ENCODE data around the gene OR52I1. TPM values are rescaled to one million over a fixed set of nuclear protein-coding genes. Genes with fewer than 3 reads are reported as not detected.

Gene OR52I1
- total RNA-seq, 1 donor from 2014 or later: 0.27 TPM

DNA sequence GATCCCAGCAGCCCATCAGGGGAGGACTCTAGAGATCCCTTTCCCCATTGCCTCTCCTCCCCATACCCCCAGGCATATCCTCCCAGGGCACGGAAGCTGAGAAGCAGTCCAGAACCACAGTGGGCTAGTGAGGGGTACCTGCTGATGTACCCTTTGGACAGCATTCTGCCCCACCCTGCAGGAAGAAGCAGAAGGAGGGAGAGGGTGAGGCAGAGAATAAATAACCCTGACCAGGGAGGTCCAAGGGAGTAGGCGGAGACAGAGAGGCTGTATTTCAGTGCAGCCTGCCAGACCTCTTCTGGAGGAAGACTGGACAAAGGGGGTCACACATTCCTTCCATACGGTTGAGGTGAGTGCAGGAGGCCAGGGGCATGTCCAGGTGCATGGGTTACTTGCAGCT lies 49.8 kb downstream of the OR52I1 start, which contains the start of gene OR51E1:
OR51E1 (plus strand) TSS at position 301 of the 400 bp plus-strand sequence. CDS start 8,545 bp downstream, outside the sequence.
- Mint-ChIP-seq H3K36me3 (ENCODE audit: unreplicated experiment) (no peaks in the 10 kb centered on the region), H3K4me3 (ENCODE audit: unreplicated experiment) (no peak within 1 kb of the TSS), H3K27ac (ENCODE audit: unreplicated experiment) (no peak within 1 kb of the TSS), H3K9me3 (ENCODE audit: unreplicated experiment) (peaks cover 2% of the 10 kb centered on the region), H3K27me3 (ENCODE audit: unreplicated experiment) (peaks cover 4% of the 10 kb centered on the region), H3K4me1 (ENCODE audit: low read depth, unreplicated experiment) (peaks cover 16% of the 10 kb centered on the region)
- TF ChIP-seq, protein P1, sequence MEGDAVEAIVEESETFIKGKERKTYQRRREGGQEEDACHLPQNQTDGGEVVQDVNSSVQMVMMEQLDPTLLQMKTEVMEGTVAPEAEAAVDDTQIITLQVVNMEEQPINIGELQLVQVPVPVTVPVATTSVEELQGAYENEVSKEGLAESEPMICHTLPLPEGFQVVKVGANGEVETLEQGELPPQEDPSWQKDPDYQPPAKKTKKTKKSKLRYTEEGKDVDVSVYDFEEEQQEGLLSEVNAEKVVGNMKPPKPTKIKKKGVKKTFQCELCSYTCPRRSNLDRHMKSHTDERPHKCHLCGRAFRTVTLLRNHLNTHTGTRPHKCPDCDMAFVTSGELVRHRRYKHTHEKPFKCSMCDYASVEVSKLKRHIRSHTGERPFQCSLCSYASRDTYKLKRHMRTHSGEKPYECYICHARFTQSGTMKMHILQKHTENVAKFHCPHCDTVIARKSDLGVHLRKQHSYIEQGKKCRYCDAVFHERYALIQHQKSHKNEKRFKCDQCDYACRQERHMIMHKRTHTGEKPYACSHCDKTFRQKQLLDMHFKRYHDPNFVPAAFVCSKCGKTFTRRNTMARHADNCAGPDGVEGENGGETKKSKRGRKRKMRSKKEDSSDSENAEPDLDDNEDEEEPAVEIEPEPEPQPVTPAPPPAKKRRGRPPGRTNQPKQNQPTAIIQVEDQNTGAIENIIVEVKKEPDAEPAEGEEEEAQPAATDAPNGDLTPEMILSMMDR (IDR thresholded peaks at IDR 0.05; ENCODE audit: partially characterized antibody, unreplicated experiment): no peak
- no peak for DNase-seq

DNA sequence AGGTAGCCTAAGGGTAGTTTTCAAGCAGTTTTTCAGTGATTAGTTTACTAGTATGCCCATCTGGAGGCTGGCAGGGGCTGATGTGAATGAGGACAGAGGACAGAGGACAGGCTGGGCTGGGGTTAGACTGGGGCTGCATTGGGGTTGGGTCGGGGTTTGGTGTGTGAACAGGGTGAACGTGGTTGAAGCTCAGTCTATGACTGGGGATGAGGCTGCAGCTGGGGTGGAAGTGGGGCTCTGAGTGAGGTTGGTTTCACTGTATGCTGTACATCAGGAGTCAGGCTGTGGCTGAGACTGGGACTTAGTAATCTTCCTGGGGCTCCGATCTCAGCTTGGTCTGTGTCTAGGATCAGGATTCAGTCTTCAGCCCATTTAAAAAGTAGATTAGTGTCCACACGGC lies 50.4 kb downstream of the OR52I1 start:
- Mint-ChIP-seq H3K36me3 (ENCODE audit: unreplicated experiment) (no peaks in the 10 kb centered on the region), H3K27ac (ENCODE audit: unreplicated experiment) (no peak overlapping the region)
- DNase-seq: no peak

More for the DNA sequence above, 50.4 kb downstream of the OR52I1 start:
- no peak overlapping the region for H3K4me3 Mint-ChIP-seq (ENCODE audit: unreplicated experiment)
- H3K27me3 Mint-ChIP-seq (ENCODE audit: unreplicated experiment): peaks cover 4% of the 10 kb centered on the region
- peaks cover 16% of the 10 kb centered on the region for H3K4me1 Mint-ChIP-seq (ENCODE audit: low read depth, unreplicated experiment)
- H3K9me3 Mint-ChIP-seq (ENCODE audit: unreplicated experiment): peaks cover 2% of the 10 kb centered on the region
- TF ChIP-seq, protein P1 (IDR thresholded peaks at IDR 0.05; ENCODE audit: partially characterized antibody, unreplicated experiment): no peak

Other genes starting within 250 kb of the OR52I1 start
- gene OR52B4, start 225.7 kb upstream of the OR52I1 start, total RNA-seq (ENCODE audit: unreplicated experiment): not detected
- gene TRIM21, start 200.3 kb upstream of the OR52I1 start, total RNA-seq (ENCODE audit: unreplicated experiment): 8.3 TPM
- not detected for gene OR52K2, start 144.7 kb upstream of the OR52I1 start, total RNA-seq (ENCODE audit: unreplicated experiment)
- not detected for gene OR52K1, start 111.4 kb upstream of the OR52I1 start, total RNA-seq (ENCODE audit: unreplicated experiment)
- gene OR52M1, start 48.8 kb upstream of the OR52I1 start, total RNA-seq (ENCODE audit: unreplicated experiment): not detected
- gene OR52I2, start 12.3 kb upstream of the OR52I1 start, total RNA-seq (ENCODE audit: unreplicated experiment): 0.49 TPM
- 3.9 TPM for gene TRIM68, start 14.2 kb downstream of the OR52I1 start, total RNA-seq (ENCODE audit: unreplicated experiment)
- gene OR51D1, start 43.4 kb downstream of the OR52I1 start, total RNA-seq (ENCODE audit: unreplicated experiment): not detected
- not detected for gene OR51E1, start 49.9 kb downstream of the OR52I1 start, total RNA-seq (ENCODE audit: unreplicated experiment)
- gene OR51E2, start 103.8 kb downstream of the OR52I1 start, total RNA-seq (ENCODE audit: unreplicated experiment): not detected
- not detected for gene MMP26, start 110.7 kb downstream of the OR52I1 start, total RNA-seq (ENCODE audit: unreplicated experiment)
- gene OR51F1, start 175.9 kb downstream of the OR52I1 start, total RNA-seq (ENCODE audit: unreplicated experiment): not detected
- gene OR52R1, start 210.3 kb downstream of the OR52I1 start, total RNA-seq (ENCODE audit: unreplicated experiment): not detected
- not detected for gene OR51F2, start 227.3 kb downstream of the OR52I1 start, total RNA-seq (ENCODE audit: unreplicated experiment)

Measured in glutamatergic neuron (in vitro differentiated cells).